ENCODE results near the gene LIN7B. TPM values are rescaled to one million over a fixed set of nuclear protein-coding genes. Genes with fewer than 3 reads are reported as not detected.
"Not testable (repeated sequence)": the region's sequence is repeated elsewhere in the genome, so short reads cannot be mapped to it uniquely, and the experiment has no call there.

LIN7B gene
- total RNA-seq, 1 donor from 2014 or later, result 3.6 TPM

DNA sequence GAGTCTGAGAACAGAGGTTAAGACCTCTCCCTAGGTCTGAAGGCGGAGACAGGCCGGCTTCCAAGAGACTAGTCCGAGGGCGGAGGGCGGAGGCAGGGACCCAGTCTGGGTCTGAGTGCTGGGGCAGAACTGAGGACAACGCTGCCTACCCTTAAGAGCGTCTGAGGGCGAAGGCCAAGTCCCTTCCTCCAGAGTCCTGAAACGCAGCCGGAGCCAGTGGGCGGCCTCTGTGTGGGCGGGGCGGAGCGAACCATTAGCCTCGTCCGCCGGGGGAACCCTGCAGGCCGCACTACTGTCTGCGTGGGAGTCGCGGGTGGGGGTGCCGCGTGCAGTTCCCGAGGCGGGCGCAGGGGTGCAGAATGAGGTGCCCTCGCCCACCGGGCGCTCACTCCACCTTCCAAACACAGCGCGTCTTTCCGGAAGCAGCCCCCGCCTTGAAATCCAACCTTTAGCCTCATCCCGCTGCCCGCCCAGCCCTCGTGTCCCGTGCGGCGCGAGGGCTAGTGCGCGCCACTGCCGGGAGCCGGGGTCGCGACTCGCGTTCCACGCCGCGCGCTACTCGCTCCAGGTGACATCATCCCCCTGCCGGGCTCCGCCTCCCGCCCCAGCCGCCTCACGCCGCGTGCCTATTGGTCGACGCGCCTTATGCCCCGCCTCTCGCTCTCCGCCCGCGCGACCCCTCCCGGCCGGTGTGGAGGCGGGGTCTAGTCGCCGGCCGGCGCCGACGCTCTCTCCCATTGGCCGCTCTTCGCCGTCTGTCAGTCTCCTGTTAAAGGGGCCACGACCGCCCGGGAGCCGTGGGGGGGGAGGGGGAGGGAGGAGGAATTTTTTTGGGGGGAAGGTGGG is 4.6 kb downstream of the LIN7B start, which contains the start of gene C19orf73:
TSS of gene C19orf73 (minus strand) at position 579 of the 846 bp plus-strand sequence. CDS start at position 458, 121 bp downstream.
- ATAC-seq (ENCODE audit: low read depth) (peak; percentile 82), DNase-seq (peak; percentile 96)
- H3K27ac Mint-ChIP-seq, result peak within 1 kb of the TSS; percentile 87
- POLR2A ChIA-PET, result interaction anchor here (1.3 kb wide), 1 partner anchor 21 kb away, joined by 3 read pairs; no protein-coding TSS in a partner anchor
- H3K36me3 Mint-ChIP-seq (ENCODE audit: low read depth), result no peaks in the 10 kb centered on the region
- no peaks in the 10 kb centered on the region for H3K9me3 Mint-ChIP-seq
- H3K4me3 Mint-ChIP-seq, result peak within 1 kb of the TSS; percentile 84
- CTCF ChIA-PET, result no interaction called here
- peaks cover 7% of the 10 kb centered on the region for H3K27me3 Mint-ChIP-seq
- TF ChIP-seq, protein P1, sequence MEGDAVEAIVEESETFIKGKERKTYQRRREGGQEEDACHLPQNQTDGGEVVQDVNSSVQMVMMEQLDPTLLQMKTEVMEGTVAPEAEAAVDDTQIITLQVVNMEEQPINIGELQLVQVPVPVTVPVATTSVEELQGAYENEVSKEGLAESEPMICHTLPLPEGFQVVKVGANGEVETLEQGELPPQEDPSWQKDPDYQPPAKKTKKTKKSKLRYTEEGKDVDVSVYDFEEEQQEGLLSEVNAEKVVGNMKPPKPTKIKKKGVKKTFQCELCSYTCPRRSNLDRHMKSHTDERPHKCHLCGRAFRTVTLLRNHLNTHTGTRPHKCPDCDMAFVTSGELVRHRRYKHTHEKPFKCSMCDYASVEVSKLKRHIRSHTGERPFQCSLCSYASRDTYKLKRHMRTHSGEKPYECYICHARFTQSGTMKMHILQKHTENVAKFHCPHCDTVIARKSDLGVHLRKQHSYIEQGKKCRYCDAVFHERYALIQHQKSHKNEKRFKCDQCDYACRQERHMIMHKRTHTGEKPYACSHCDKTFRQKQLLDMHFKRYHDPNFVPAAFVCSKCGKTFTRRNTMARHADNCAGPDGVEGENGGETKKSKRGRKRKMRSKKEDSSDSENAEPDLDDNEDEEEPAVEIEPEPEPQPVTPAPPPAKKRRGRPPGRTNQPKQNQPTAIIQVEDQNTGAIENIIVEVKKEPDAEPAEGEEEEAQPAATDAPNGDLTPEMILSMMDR (IDR thresholded peaks at IDR 0.05), result no peak
- peaks cover 44% of the 10 kb centered on the region for H3K4me1 Mint-ChIP-seq
- intact Hi-C loops (cut with micrococcal nuclease), result loop anchor here (1.0 to 10.0 kb wide), 7 partner anchors 10 to 756 kb away; partner anchors contain the start of genes AKT1S1, ALDH16A1, DBP and GYS1

DNA sequence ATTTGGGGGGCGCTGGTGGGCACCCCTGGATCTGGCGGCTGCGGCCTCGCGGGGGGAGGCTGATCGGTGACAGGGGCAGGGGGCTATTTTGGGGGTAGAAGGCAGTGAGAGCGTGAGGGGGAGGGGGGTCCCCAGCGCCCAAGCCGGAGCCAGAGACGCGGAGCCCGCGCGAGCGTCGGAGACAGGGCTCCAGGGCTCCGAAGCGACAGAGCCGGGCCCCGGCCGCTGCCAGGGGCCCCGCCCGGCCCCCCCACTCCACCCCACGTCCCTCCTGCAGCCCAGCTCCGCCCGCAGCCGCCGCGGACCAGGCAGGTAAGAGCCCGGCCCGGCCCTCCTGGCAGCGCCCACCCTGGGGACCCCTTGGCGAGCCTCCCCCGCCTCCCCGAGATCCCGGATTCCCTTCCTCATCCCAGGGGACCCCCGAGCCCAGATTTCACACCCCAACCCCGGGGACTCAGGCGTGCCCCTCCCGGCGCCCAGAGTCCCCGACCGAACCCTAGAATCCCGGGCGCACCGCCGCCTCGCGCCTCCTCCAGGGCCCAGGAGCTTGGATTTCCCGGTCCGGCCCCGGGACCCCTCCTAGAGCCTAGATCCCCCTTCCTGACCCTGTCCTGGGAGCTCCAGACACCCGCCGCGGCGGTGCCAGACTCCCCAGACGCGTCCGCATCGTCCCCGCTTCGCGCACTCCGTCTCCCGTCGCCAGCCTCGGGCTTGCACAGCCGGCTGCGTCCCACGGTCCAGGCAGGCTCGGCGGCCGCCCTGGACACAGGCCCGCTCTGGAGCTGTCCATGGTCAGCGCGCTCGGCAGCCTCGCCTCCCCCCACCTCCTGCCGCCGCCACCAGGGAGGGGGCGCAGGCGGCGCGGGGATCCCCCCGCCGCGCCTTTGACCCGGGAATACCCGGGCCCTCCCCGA is 5.5 kb downstream of the LIN7B start, which contains the start of gene PPFIA3:
TSS of gene PPFIA3 (plus strand) at position 134 of the 914 bp plus-strand sequence. CDS start 8,330 bp downstream, outside the sequence.
- peak within 1 kb of the TSS; percentile 87 for H3K27ac Mint-ChIP-seq
- peak within 1 kb of the TSS; percentile 84 for H3K4me3 Mint-ChIP-seq
- intact Hi-C loops (cut with micrococcal nuclease), result loop anchor here (1.0 to 10.0 kb wide), 7 partner anchors 9 to 755 kb away; partner anchors contain the start of genes AKT1S1, ALDH16A1, DBP and GYS1
- H3K9me3 Mint-ChIP-seq, result no peaks in the 10 kb centered on the region
- POLR2A ChIA-PET, result interaction anchor here (0.6 to 1.3 kb wide), 3 partner anchors 8 to 210 kb away, joined by 3 to 9 read pairs (median 4); no protein-coding TSS in a partner anchor
- TF ChIP-seq, protein P1 (IDR thresholded peaks at IDR 0.05), result no peak
- DNase-seq, result peak; percentile 32
- no peak for ATAC-seq (ENCODE audit: low read depth)
- H3K27me3 Mint-ChIP-seq, result peaks cover 7% of the 10 kb centered on the region
- H3K36me3 Mint-ChIP-seq (ENCODE audit: low read depth), result no peaks in the 10 kb centered on the region
- CTCF ChIA-PET, result interaction anchor here (0.6 to 1.5 kb wide), 2 partner anchors 22 to 79 kb away, joined by 3 read pairs; no protein-coding TSS in a partner anchor
- H3K4me1 Mint-ChIP-seq, result peaks cover 41% of the 10 kb centered on the region

DNA sequence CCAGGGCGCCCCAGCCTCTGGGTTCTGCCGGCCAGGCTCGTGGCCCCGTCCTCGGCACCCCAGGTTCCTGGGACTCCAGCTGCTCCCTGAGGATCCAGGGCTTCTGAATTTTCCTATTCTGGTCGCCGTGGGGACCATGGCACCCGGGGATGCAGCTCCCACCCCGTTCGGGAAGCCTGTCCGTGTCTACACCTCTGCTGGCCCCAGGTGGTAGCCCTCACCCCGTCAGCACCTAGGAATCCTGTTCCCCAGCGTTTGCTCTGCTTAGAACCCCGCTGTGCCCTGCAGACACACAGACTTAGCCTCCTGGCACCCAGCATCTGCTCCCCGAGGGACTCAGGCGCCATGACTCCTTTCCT is 6.1 kb downstream of the LIN7B start:
- POLR2A ChIA-PET, result interaction anchor here (0.9 to 1.3 kb wide), 3 partner anchors 8 to 25 kb away, joined by 3 to 4 read pairs (median 3); no protein-coding TSS in a partner anchor
- CTCF ChIA-PET, result interaction anchor here (0.6 to 1.5 kb wide), 2 partner anchors 23 to 78 kb away, joined by 3 read pairs; no protein-coding TSS in a partner anchor
- no peak for ATAC-seq (ENCODE audit: low read depth)
- Mint-ChIP-seq H3K27me3 (peaks cover 7% of the 10 kb centered on the region), H3K27ac (no peak overlapping the region), H3K4me1 (peaks cover 36% of the 10 kb centered on the region), H3K4me3 (peak overlapping the region; percentile 71), H3K9me3 (no peaks in the 10 kb centered on the region), H3K36me3 (ENCODE audit: low read depth) (no peaks in the 10 kb centered on the region)
- no peak for DNase-seq
- TF ChIP-seq, protein P1 (IDR thresholded peaks at IDR 0.05), result no peak
- intact Hi-C loops (cut with micrococcal nuclease), result no loop called here

DNA sequence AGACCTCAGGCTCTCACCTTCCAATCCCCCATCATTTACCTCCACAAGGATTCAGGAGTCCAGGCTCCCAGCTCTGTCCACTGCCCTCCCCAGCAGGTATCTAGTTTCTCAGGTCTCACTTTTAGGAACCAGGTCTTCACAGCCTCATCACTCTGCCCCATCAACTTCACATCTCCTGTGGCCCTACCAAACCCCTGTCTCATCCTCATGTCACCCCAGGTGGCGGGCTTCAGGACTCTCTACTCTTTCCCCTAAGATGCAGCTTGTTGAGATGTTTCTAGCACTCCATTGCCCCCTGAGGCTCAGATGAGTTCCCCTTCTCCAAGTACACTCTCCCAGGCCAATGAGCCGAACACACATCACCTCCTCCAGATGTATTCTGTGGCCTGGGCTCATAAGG is 6.7 kb downstream of the LIN7B start:
- intact Hi-C loops (cut with micrococcal nuclease), result no loop called here
- DNase-seq (no peak), ATAC-seq (ENCODE audit: low read depth) (no peak)
- Mint-ChIP-seq H3K4me1 (peaks cover 36% of the 10 kb centered on the region), H3K27ac (peak overlapping the region; percentile 9), H3K27me3 (peaks cover 7% of the 10 kb centered on the region), H3K9me3 (no peaks in the 10 kb centered on the region), H3K4me3 (peak overlapping the region; percentile 71), H3K36me3 (ENCODE audit: low read depth) (no peaks in the 10 kb centered on the region)
- TF ChIP-seq, protein P1 (IDR thresholded peaks at IDR 0.05), result no peak
- POLR2A ChIA-PET, result interaction anchor here (0.9 kb wide), 1 partner anchor 25 kb away, joined by 3 read pairs; no protein-coding TSS in a partner anchor
- CTCF ChIA-PET, result interaction anchor here (1.5 kb wide), 1 partner anchor 23 kb away, joined by 3 read pairs; no protein-coding TSS in a partner anchor

- H3K36me3 Mint-ChIP-seq (ENCODE audit: low read depth); H3K27ac Mint-ChIP-seq; DNase-seq; intact Hi-C loops (cut with micrococcal nuclease); CTCF ChIA-PET; H3K9me3 Mint-ChIP-seq; H3K27me3 Mint-ChIP-seq; H3K4me3 Mint-ChIP-seq; ATAC-seq (ENCODE audit: low read depth): not testable (repeated sequence)
- peaks cover 29% of the 10 kb centered on the region for H3K4me1 Mint-ChIP-seq
- POLR2A ChIA-PET, result interaction anchor here (0.7 kb wide), 1 partner anchor 11 kb away, joined by 3 read pairs; no protein-coding TSS in a partner anchor
Measured at GRCh38 chr19:49121841-49122240, 7.7 kb downstream of the LIN7B start.

GRCh38 chr19:49123285-49123684 is 9.1 kb downstream of the LIN7B start:
- CTCF ChIA-PET; H3K36me3 Mint-ChIP-seq (ENCODE audit: low read depth); H3K27me3 Mint-ChIP-seq; H3K9me3 Mint-ChIP-seq; ATAC-seq (ENCODE audit: low read depth); H3K4me3 Mint-ChIP-seq; H3K27ac Mint-ChIP-seq; DNase-seq; intact Hi-C loops (cut with micrococcal nuclease): not testable (repeated sequence)
- H3K4me1 Mint-ChIP-seq, result peaks cover 21% of the 10 kb centered on the region
- POLR2A ChIA-PET, result interaction anchor here (0.7 kb wide), 1 partner anchor 250 kb away, joined by 3 read pairs; no protein-coding TSS in a partner anchor

Measured in activated B cell treated with CpG ODN at 0.5 μM for 24 hours (primary cell).